SK-N-SH (cell line): Measurements from ENCODE around the gene ACP3. TPM values are rescaled to one million over a fixed set of nuclear protein-coding genes. Genes with fewer than 3 reads are reported as not detected.
A peak's percentile ranks its signal among the peaks of the same experiment; 100 is the strongest.

Experiments used
- CTCF ChIA-PET: fragments of 300-600, 350-600 bp; formaldehyde crosslinking; extraction: SDS; loops from one replicate; lab custom pipeline; 2021; lab: Yijun Ruan, JAX
- POLR2A ChIA-PET: fragments of 350-600 bp; sonication (Branson Sonifier 250); formaldehyde crosslinking; extraction: SDS; loops from one replicate; lab custom pipeline; 2020; ENCODE audit warnings: antibody characterized with exemption, inconsistent platforms; lab: Yijun Ruan, JAX
- DNase-seq: peaks from one replicate; pipeline ENCODE4 v3.0.0; 2012
- H2AFZ ChIP-seq: fragments of 200-600 bp; sonication (generic); 2 replicates; pipeline ENCODE4 v1.8.1; 2016; ENCODE audit warnings: antibody characterized with exemption, mild to moderate bottlenecking, low read depth
- H3F3A ChIP-seq: fragments of 200-600 bp; sonication (generic); replicated peaks from 2 replicates; pipeline ENCODE3; 2016; ENCODE audit warnings: antibody characterized with exemption, mild to moderate bottlenecking; ENCODE audit not compliant: insufficient read depth
- H3K27ac ChIP-seq, 2 experiments: fragments of 200-500 bp in 1 of 2; fragments of 200-600 bp in 1 of 2; sonication (Bioruptor generic) in 1 of 2; sonication (generic), shearing (Covaris generic) in 1 of 2; 2 replicates each; pipeline versions ENCODE4 v1.5.1 to v1.6.1; 2014 to 2016; ENCODE audit warnings: low read depth in 2 of 2, inconsistent platforms in 1 of 2, low read length in 1 of 2, mild to moderate bottlenecking in 1 of 2, mixed read lengths in 1 of 2
- H3K27me3 ChIP-seq: fragments of 200-600 bp; sonication (generic), shearing (Covaris generic); 2 replicates; pipeline ENCODE4 v1.6.1; 2016; ENCODE audit warnings: mixed run types; ENCODE audit not compliant: insufficient read depth
- H3K36me3 ChIP-seq, 2 experiments: fragments of 200-500 bp in 1 of 2; fragments of 200-600 bp in 1 of 2; sonication (Bioruptor generic) in 1 of 2; sonication (generic) in 1 of 2; replicated peaks in 1 of 2; 2 replicates each; pipeline versions ENCODE3 to v1.5.1; 2014 to 2016; ENCODE audit warnings: low read length in 1 of 2, mild to moderate bottlenecking in 1 of 2; ENCODE audit not compliant: insufficient read depth in 2 of 2, control insufficient read depth in 1 of 2
- H3K4me1 ChIP-seq, 2 experiments: fragments of 200-500 bp in 1 of 2; fragments of 200-600 bp in 1 of 2; sonication (Bioruptor generic) in 1 of 2; sonication (generic), shearing (Covaris generic) in 1 of 2; 2 replicates each; pipeline versions ENCODE4 v1.5.1 to v1.6.1; 2014 to 2016; ENCODE audit warnings: low read depth in 1 of 2, low read length in 1 of 2, mixed run types in 1 of 2; ENCODE audit not compliant: insufficient read depth in 2 of 2, control insufficient read depth in 1 of 2
- H3K4me2 ChIP-seq: fragments of 200-600 bp; sonication (generic), shearing (Covaris generic); 2 replicates; pipeline ENCODE4 v1.6.1; 2017; ENCODE audit warnings: mixed run types
- H3K4me3 ChIP-seq, 2 experiments: fragments of 200-500 bp in 1 of 2; fragments of 200-600 bp in 1 of 2; sonication (Bioruptor generic) in 1 of 2; sonication (generic), shearing (Covaris generic) in 1 of 2; 2 replicates each; pipeline versions ENCODE4 v1.5.1 to v1.8.1; 2014 to 2016; ENCODE audit warnings: low read depth in 2 of 2, inconsistent platforms in 1 of 2, low read length in 1 of 2, mild to moderate bottlenecking in 1 of 2, mixed read lengths in 1 of 2, moderate library complexity in 1 of 2
- H3K79me2 ChIP-seq: fragments of 200-600 bp; sonication (generic); 2 replicates; pipeline ENCODE4 v1.8.1; 2017; ENCODE audit warnings: mild to moderate bottlenecking; ENCODE audit not compliant: insufficient read depth
- H3K9ac ChIP-seq: fragments of 200-600 bp; sonication (generic); 2 replicates; pipeline ENCODE4 v1.6.1; 2017; ENCODE audit warnings: mixed run types
- H3K9me2 ChIP-seq: fragments of 200-600 bp; sonication (generic); 2 replicates; pipeline ENCODE4 v1.6.1; 2017; ENCODE audit warnings: mixed run types
- H3K9me3 ChIP-seq: fragments of 200-600 bp; sonication (generic); 2 replicates; pipeline ENCODE4 v1.6.1; 2017; ENCODE audit warnings: mixed run types, mild to moderate bottlenecking, moderate library complexity
- H4K20me1 ChIP-seq: fragments of 200-600 bp; sonication (generic); 2 replicates; pipeline ENCODE4 v1.6.1; 2017; ENCODE audit warnings: mild to moderate bottlenecking, mixed run types; ENCODE audit not compliant: insufficient read depth
- FOSL2 ChIP-seq: IDR thresholded peaks from 2 replicates; pipeline ENCODE4 v1.4.0; 2012; ENCODE audit warnings: low read depth, mild to moderate bottlenecking, moderate library complexity, borderline replicate concordance
- NFIC ChIP-seq: IDR thresholded peaks from 2 replicates; pipeline ENCODE4 v1.4.0; 2012; ENCODE audit warnings: borderline replicate concordance
- PBX3 ChIP-seq: IDR thresholded peaks from 2 replicates; pipeline ENCODE4; 2012
- RCOR1 ChIP-seq: fragments of 150-350 bp; IDR thresholded peaks from 2 replicates; pipeline ENCODE4 v1.6.1; 2017; ENCODE audit warnings: antibody characterized with exemption, low read length
- REST ChIP-seq: IDR thresholded peaks from 2 replicates; pipeline ENCODE4 v1.6.1; 2012; ENCODE audit warnings: mild to moderate bottlenecking, low read depth, low read length, moderate library complexity
- RXRA ChIP-seq: IDR thresholded peaks from 2 replicates; pipeline ENCODE4 v1.4.0; 2012; ENCODE audit warnings: low read depth, mild to moderate bottlenecking, borderline replicate concordance
- SIN3A ChIP-seq: IDR thresholded peaks from 2 replicates; pipeline ENCODE4 v1.6.1; 2012; ENCODE audit warnings: low read depth, mild to moderate bottlenecking, low read length, moderate library complexity, borderline replicate concordance
- TCF12 ChIP-seq: IDR thresholded peaks from 2 replicates; pipeline ENCODE4 v1.4.0; 2012
- TEAD4 ChIP-seq: IDR thresholded peaks from 2 replicates; pipeline ENCODE4 v1.4.0; 2012; ENCODE audit warnings: mild to moderate bottlenecking, borderline replicate concordance; ENCODE audit not compliant: insufficient read depth
- USF2 ChIP-seq: fragments of 150-350 bp; IDR thresholded peaks from 2 replicates; pipeline ENCODE4 v1.6.1; 2017; ENCODE audit warnings: antibody characterized with exemption, low read length, low read depth, borderline replicate concordance
- WGBS: methylation state at CpG from one replicate; pipeline ENCODE4 v1.1.6; 2017; ENCODE audit warnings: low lambda C conversion rate; 5-methylcytosine and 5-hydroxymethylcytosine counted together
- polyA plus RNA-seq, 3 experiments: library from polyadenylated mRNA; depleted of rRNA; stranded (reverse); fragments of >200 nt; gene quantifications; 2 replicates each; pipeline ENCODE4 v1.2.3, GENCODE V29; 2012
- TF ChIP-seq, protein P1 (sequence below): IDR thresholded peaks from 2 replicates; pipeline ENCODE4 v1.4.0; 2012; ENCODE audit warnings: low read depth, borderline replicate concordance
- TF ChIP-seq, protein P2 (sequence below): IDR thresholded peaks from 2 replicates; pipeline ENCODE4 v1.4.0; 2012; ENCODE audit warnings: low read depth

The ACP3 gene
- polyA plus RNA-seq, 1 of the 3 experiments (the other 2 are of a cell fraction), result 0.30 TPM

DNA sequence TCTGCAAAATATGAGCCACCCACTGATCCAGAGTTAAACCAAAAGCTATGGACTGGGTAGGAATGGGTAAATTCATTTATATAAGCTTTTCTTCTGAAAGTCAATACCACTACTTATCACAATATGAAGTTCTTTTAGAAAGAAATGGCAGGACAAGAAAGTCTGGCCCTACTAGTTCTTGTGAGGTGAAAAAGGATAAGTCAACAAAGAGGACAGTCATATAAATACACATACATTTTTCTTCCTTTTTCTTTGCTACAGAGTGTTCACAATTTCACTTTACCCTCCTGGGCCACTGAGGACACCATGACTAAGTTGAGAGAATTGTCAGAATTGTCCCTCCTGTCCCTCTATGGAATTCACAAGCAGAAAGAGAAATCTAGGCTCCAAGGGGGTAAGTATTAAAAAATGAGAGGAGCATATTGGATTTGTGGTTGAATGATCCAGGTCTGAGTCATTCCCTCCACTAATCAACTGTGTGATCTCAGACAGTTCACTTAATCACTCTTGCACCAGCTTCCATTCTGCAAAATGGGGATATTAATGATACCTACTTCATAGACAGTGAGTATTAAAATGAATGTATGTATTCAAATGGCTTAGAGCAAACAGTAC is 27.6 kb downstream of the ACP3 start:
- CTCF ChIA-PET, result interaction anchor here (0.7 to 19.3 kb wide), 8 partner anchors 12 to 307 kb away, joined by 3 to 383 read pairs (median 42); no protein-coding TSS in a partner anchor
- no peak for DNase-seq
- Histone ChIP-seq H3K27ac (no peak overlapping the region), H3K4me2 (no peak overlapping the region), H2AFZ (no peak overlapping the region), H3K4me1 (no peaks in the 10 kb centered on the region), H3K79me2 (no peaks in the 10 kb centered on the region), H3K36me3 (no peaks in the 10 kb centered on the region), H4K20me1 (no peaks in the 10 kb centered on the region), H3K27me3 (peaks cover 3% of the 10 kb centered on the region; the same call in 1 of the 2 replicates), H3F3A (no peaks in the 10 kb centered on the region), H3K9me2 (no peaks in the 10 kb centered on the region), H3K9me3 (no peaks in the 10 kb centered on the region), H3K9ac (no peak overlapping the region), H3K4me3 (no peak overlapping the region)
- TF ChIP-seq PBX3 (peak; percentile 44), USF2 (no peak), SIN3A (no peak), TCF12 (peak; percentile 7; the same call in 1 of the 2 replicates), FOSL2 (peak; percentile 13; the same call in 1 of the 2 replicates)
- POLR2A ChIA-PET, result no interaction called here

DNA sequence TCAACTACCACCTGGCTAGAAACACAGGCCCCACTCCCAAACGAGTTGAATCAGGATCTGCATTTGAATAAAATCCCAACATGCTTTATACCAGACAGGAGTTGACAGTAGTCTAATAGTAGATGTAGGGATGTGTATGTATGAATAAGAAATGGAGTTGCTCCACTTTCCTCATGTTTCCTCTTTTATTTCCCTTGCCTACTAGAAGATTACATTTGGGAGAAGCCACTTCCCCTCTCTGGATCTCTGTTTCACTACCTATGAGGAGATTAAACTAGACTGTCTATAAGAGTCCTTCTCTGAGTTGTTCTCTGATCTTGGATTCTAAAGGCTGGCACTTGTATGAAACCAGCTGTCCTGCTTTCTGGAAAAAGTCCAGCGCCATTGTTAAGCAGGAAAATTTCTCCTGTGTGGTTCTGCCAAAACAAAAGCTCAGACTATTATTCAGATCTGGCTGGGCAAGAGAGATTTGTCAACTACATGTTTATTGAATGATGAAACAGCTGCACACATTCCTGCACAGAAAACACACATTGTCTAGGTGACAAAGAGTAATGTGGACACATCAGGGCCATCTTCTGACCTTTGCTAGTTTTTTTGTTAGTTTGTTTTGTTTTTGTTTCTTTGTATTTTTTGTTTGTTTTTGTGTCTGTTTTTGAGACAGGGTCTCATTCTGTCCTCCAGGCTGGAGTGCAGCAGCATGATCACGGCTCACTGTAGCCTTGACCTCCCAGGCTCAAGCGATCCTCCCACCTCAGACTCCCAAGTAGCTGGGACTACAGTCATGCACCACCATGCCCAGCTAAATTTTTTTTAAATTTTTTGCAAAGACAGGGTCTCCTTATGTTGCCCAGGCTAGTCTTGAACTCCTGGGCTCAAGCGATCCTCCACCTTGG is 29.9 kb downstream of the ACP3 start:
- TF ChIP-seq, protein P1, sequence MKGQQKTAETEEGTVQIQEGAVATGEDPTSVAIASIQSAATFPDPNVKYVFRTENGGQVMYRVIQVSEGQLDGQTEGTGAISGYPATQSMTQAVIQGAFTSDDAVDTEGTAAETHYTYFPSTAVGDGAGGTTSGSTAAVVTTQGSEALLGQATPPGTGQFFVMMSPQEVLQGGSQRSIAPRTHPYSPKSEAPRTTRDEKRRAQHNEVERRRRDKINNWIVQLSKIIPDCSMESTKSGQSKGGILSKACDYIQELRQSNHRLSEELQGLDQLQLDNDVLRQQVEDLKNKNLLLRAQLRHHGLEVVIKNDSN, result no peak
- TF ChIP-seq TEAD4 (no peak), REST (no peak), RXRA (no peak), PBX3 (peak; percentile 48; the same call in 1 of the 2 replicates), NFIC (peak; percentile 31; the same call in 1 of the 2 replicates), RCOR1 (no peak), TCF12 (peak; percentile 19; the same call in 1 of the 2 replicates)
- TF ChIP-seq, protein P2, sequence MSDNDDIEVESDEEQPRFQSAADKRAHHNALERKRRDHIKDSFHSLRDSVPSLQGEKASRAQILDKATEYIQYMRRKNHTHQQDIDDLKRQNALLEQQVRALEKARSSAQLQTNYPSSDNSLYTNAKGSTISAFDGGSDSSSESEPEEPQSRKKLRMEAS, result no peak
- Histone ChIP-seq H3K27ac (peak overlapping the region in 1 of 2 experiments; percentile 16; a peak in 1 of 4 replicates), H3F3A (no peaks in the 10 kb centered on the region), H3K4me2 (no peak overlapping the region), H3K4me1 (no peaks in the 10 kb centered on the region), H3K9ac (no peak overlapping the region), H2AFZ (no peak overlapping the region), H4K20me1 (no peaks in the 10 kb centered on the region), H3K27me3 (no peaks in the 10 kb centered on the region), H3K79me2 (no peaks in the 10 kb centered on the region), H3K9me3 (no peaks in the 10 kb centered on the region), H3K9me2 (no peaks in the 10 kb centered on the region), H3K36me3 (no peaks in the 10 kb centered on the region), H3K4me3 (no peak overlapping the region)
- DNase-seq, result no peak
- ChIA-PET CTCF (interaction anchor here (0.8 to 19.3 kb wide), 5 partner anchors 54 to 312 kb away, joined by 4 to 383 read pairs (median 4); partner anchors contain the start of gene CPNE4), POLR2A (no interaction called here)
- WGBS, result 77% methylated on average over 5 of the region's 5 CpGs
